Muscle layer of colon (tissue), 2 donors: ENCODE data around the gene NRL.

Experiments used
- H3K27ac ChIP-seq: one replicate; pipeline ENCODE4 v1.7.0; 2013; ENCODE audit warnings: low read depth, mild to moderate bottlenecking, low read length, moderate library complexity
- H3K27me3 ChIP-seq, 2 donors: one replicate each; pipeline ENCODE4 v1.7.0; 2013; ENCODE audit warnings: low read length in 2 of 2, mild to moderate bottlenecking in 2 of 2; ENCODE audit not compliant: insufficient read depth in 2 of 2, control insufficient read depth in 1 of 2
- H3K36me3 ChIP-seq: one replicate; pipeline ENCODE4 v1.7.0; 2013; ENCODE audit warnings: mild to moderate bottlenecking, low read length; ENCODE audit not compliant: insufficient read depth
- H3K4me1 ChIP-seq: one replicate; pipeline ENCODE4 v1.7.0; 2013; ENCODE audit warnings: mild to moderate bottlenecking, low read length; ENCODE audit not compliant: insufficient read depth
- H3K4me3 ChIP-seq, 2 donors: one replicate each; pipeline ENCODE4 v1.7.0; 2013; ENCODE audit warnings: low read length in 2 of 2, low read depth in 1 of 2, mild to moderate bottlenecking in 1 of 2, moderate library complexity in 1 of 2
- H3K9ac ChIP-seq: one replicate; pipeline ENCODE4 v1.7.0; 2013; ENCODE audit warnings: low read length
- H3K9me3 ChIP-seq: one replicate; pipeline ENCODE4 v1.7.0; 2013; ENCODE audit warnings: mild to moderate bottlenecking, low read length
- donor health status: abdominal sarcoma.
- donor health status: Adenocarcinoma of cecum.

Gene NRL

GRCh38 chr14:24065408-24065807 lies 49.3 kb downstream of the NRL start:
- no peak overlapping the region for H3K9ac ChIP-seq
- no peaks in the 10 kb centered on the region for H3K4me1 ChIP-seq
- H3K36me3 ChIP-seq, result no peaks in the 10 kb centered on the region
- no peaks in the 10 kb centered on the region for H3K27me3 ChIP-seq
- H3K27ac ChIP-seq, result no peak overlapping the region
- H3K9me3 ChIP-seq, result no peaks in the 10 kb centered on the region
- H3K4me3 ChIP-seq, result no peak overlapping the region

- Histone ChIP-seq H3K9me3 (no peaks in the 10 kb centered on the region), H3K36me3 (no peaks in the 10 kb centered on the region), H3K9ac (no peak overlapping the region), H3K4me3 (no peak overlapping the region), H3K27ac (no peak overlapping the region), H3K27me3 (no peaks in the 10 kb centered on the region), H3K4me1 (no peaks in the 10 kb centered on the region)
These were observed 49.9 kb downstream of the NRL start for GRCh38 chr14:24064856-24065255.

GRCh38 chr14:24064091-24064795 lies 50.5 kb downstream of the NRL start:
- Histone ChIP-seq H3K36me3 (no peaks in the 10 kb centered on the region), H3K4me3 (no peak overlapping the region), H3K27me3 (no peaks in the 10 kb centered on the region)

GRCh38 chr14:24063263-24063836 lies 51.4 kb downstream of the NRL start:
- Histone ChIP-seq H3K9ac (no peak overlapping the region), H3K27me3 (no peaks in the 10 kb centered on the region), H3K27ac (no peak overlapping the region), H3K4me1 (no peaks in the 10 kb centered on the region), H3K4me3 (no peak overlapping the region), H3K9me3 (no peaks in the 10 kb centered on the region), H3K36me3 (no peaks in the 10 kb centered on the region)

More at GRCh38 chr14:24064091-24064795, 50.5 kb downstream of the NRL start:
- Histone ChIP-seq H3K4me1 (no peaks in the 10 kb centered on the region), H3K27ac (no peak overlapping the region), H3K9ac (no peak overlapping the region), H3K9me3 (no peaks in the 10 kb centered on the region)

- H3K27me3 ChIP-seq, result no peaks in the 10 kb centered on the region
- no peak overlapping the region for H3K27ac ChIP-seq
- no peaks in the 10 kb centered on the region for H3K4me1 ChIP-seq
- no peak overlapping the region for H3K9ac ChIP-seq
- H3K9me3 ChIP-seq, result no peaks in the 10 kb centered on the region
- no peaks in the 10 kb centered on the region for H3K36me3 ChIP-seq
- H3K4me3 ChIP-seq, result no peak overlapping the region
These were observed 52.4 kb downstream of the NRL start for GRCh38 chr14:24062216-24062980.

- Histone ChIP-seq H3K9ac (no peak overlapping the region), H3K36me3 (no peaks in the 10 kb centered on the region), H3K4me1 (no peaks in the 10 kb centered on the region), H3K27me3 (no peaks in the 10 kb centered on the region), H3K4me3 (no peak overlapping the region), H3K9me3 (no peaks in the 10 kb centered on the region), H3K27ac (no peak overlapping the region)
These were observed 53.5 kb downstream of the NRL start for GRCh38 chr14:24060984-24061913.

- H3K36me3 ChIP-seq, result no peaks in the 10 kb centered on the region
- H3K27ac ChIP-seq, result no peak overlapping the region
- no peaks in the 10 kb centered on the region for H3K4me1 ChIP-seq
- H3K4me3 ChIP-seq, result no peak overlapping the region
- H3K9me3 ChIP-seq, result no peaks in the 10 kb centered on the region
- H3K9ac ChIP-seq, result no peak overlapping the region
- no peaks in the 10 kb centered on the region for H3K27me3 ChIP-seq
These were observed 54.3 kb downstream of the NRL start for GRCh38 chr14:24060443-24060842.

GRCh38 chr14:24059841-24060388 lies 54.8 kb downstream of the NRL start:
- H3K9ac ChIP-seq, result no peak overlapping the region
- H3K9me3 ChIP-seq, result no peaks in the 10 kb centered on the region
- no peak overlapping the region for H3K27ac ChIP-seq
- no peaks in the 10 kb centered on the region for H3K36me3 ChIP-seq
- no peaks in the 10 kb centered on the region for H3K4me1 ChIP-seq
- no peak overlapping the region for H3K4me3 ChIP-seq
- no peaks in the 10 kb centered on the region for H3K27me3 ChIP-seq

- Histone ChIP-seq H3K9ac (no peak overlapping the region), H3K36me3 (no peaks in the 10 kb centered on the region), H3K27me3 (peaks cover 0 to 1% of the 10 kb centered on the region in 2 donors), H3K4me1 (no peaks in the 10 kb centered on the region), H3K4me3 (no peak overlapping the region), H3K27ac (no peak overlapping the region), H3K9me3 (no peaks in the 10 kb centered on the region)
These were observed 55.7 kb downstream of the NRL start for GRCh38 chr14:24058951-24059475.

GRCh38 chr14:24058260-24058950 lies 56.3 kb downstream of the NRL start:
- Histone ChIP-seq H3K4me3 (no peak overlapping the region), H3K9ac (no peak overlapping the region), H3K27ac (no peak overlapping the region), H3K9me3 (no peaks in the 10 kb centered on the region), H3K4me1 (no peaks in the 10 kb centered on the region), H3K36me3 (no peaks in the 10 kb centered on the region), H3K27me3 (peaks cover 0 to 6% of the 10 kb centered on the region in 2 donors)
